ENCODE measurements around the gene NCR3LG1.

NCR3LG1 gene

GRCh38 chr11:17411418-17411817 is 59.8 kb downstream of the NCR3LG1 start:
- Histone ChIP-seq H3K4me1 (ENCODE audit: control insufficient read depth, insufficient read depth, low read length) (peaks cover 10% of the 10 kb centered on the region), H3K9me3 (ENCODE audit: control insufficient read depth, low read length) (no peaks in the 10 kb centered on the region), H3K36me3 (ENCODE audit: control insufficient read depth, insufficient read depth, low read length) (no peaks in the 10 kb centered on the region), H3K27ac (ENCODE audit: insufficient read depth, low read depth, low read length, poor library complexity, severe bottlenecking) (no peak overlapping the region), H3K4me3 (ENCODE audit: insufficient read depth, low read depth, low read length) (no peak overlapping the region), H3K27me3 (ENCODE audit: control insufficient read depth, insufficient read depth, low read length, poor library complexity, severe bottlenecking) (no peaks in the 10 kb centered on the region)
- WGBS, 2 experiments: 89 to 91% methylated on average over 6 of the region's 6 CpGs

GRCh38 chr11:17412488-17413180 is 61.0 kb downstream of the NCR3LG1 start:
- 65 to 66% methylated on average over 9 of the region's 9 CpGs for WGBS, 2 experiments
- Histone ChIP-seq H3K9me3 (ENCODE audit: control insufficient read depth, low read length) (no peaks in the 10 kb centered on the region), H3K27ac (ENCODE audit: insufficient read depth, low read depth, low read length, poor library complexity, severe bottlenecking) (no peak overlapping the region), H3K27me3 (ENCODE audit: control insufficient read depth, insufficient read depth, low read length, poor library complexity, severe bottlenecking) (no peaks in the 10 kb centered on the region), H3K4me3 (ENCODE audit: insufficient read depth, low read depth, low read length) (no peak overlapping the region), H3K4me1 (ENCODE audit: control insufficient read depth, insufficient read depth, low read length) (peaks cover 10% of the 10 kb centered on the region), H3K36me3 (ENCODE audit: control insufficient read depth, insufficient read depth, low read length) (no peaks in the 10 kb centered on the region)

GRCh38 chr11:17413414-17414316 is 62.1 kb downstream of the NCR3LG1 start:
- no peak overlapping the region for H3K27ac ChIP-seq (ENCODE audit: insufficient read depth, low read depth, low read length, poor library complexity, severe bottlenecking)
- H3K36me3 ChIP-seq (ENCODE audit: control insufficient read depth, insufficient read depth, low read length): no peaks in the 10 kb centered on the region
- no peak overlapping the region for H3K4me3 ChIP-seq (ENCODE audit: insufficient read depth, low read depth, low read length)
- no peaks in the 10 kb centered on the region for H3K27me3 ChIP-seq (ENCODE audit: control insufficient read depth, insufficient read depth, low read length, poor library complexity, severe bottlenecking)
- 87 to 88% methylated on average over 15 of the region's 15 CpGs for WGBS, 2 experiments
- H3K9me3 ChIP-seq (ENCODE audit: control insufficient read depth, low read length): no peaks in the 10 kb centered on the region
- peaks cover 10% of the 10 kb centered on the region for H3K4me1 ChIP-seq (ENCODE audit: control insufficient read depth, insufficient read depth, low read length)

- H3K4me3 ChIP-seq (ENCODE audit: insufficient read depth, low read depth, low read length): no peak overlapping the region
- no peaks in the 10 kb centered on the region for H3K27me3 ChIP-seq (ENCODE audit: control insufficient read depth, insufficient read depth, low read length, poor library complexity, severe bottlenecking)
- no peaks in the 10 kb centered on the region for H3K36me3 ChIP-seq (ENCODE audit: control insufficient read depth, insufficient read depth, low read length)
- 89 to 91% methylated on average over 8 of the region's 8 CpGs for WGBS, 2 experiments
- H3K9me3 ChIP-seq (ENCODE audit: control insufficient read depth, low read length): no peaks in the 10 kb centered on the region
- H3K4me1 ChIP-seq (ENCODE audit: control insufficient read depth, insufficient read depth, low read length): peaks cover 10% of the 10 kb centered on the region
- no peak overlapping the region for H3K27ac ChIP-seq (ENCODE audit: insufficient read depth, low read depth, low read length, poor library complexity, severe bottlenecking)
These were observed 62.7 kb downstream of the NCR3LG1 start for GRCh38 chr11:17414317-17414737.

GRCh38 chr11:17414992-17415391 is 63.4 kb downstream of the NCR3LG1 start:
- H3K27ac ChIP-seq (ENCODE audit: insufficient read depth, low read depth, low read length, poor library complexity, severe bottlenecking): no peak overlapping the region
- H3K4me3 ChIP-seq (ENCODE audit: insufficient read depth, low read depth, low read length): no peak overlapping the region
- H3K36me3 ChIP-seq (ENCODE audit: control insufficient read depth, insufficient read depth, low read length): no peaks in the 10 kb centered on the region
- peaks cover 10% of the 10 kb centered on the region for H3K4me1 ChIP-seq (ENCODE audit: control insufficient read depth, insufficient read depth, low read length)
- 87 to 96% methylated on average over 5 of the region's 5 CpGs for WGBS, 2 experiments
- H3K9me3 ChIP-seq (ENCODE audit: control insufficient read depth, low read length): no peaks in the 10 kb centered on the region
- H3K27me3 ChIP-seq (ENCODE audit: control insufficient read depth, insufficient read depth, low read length, poor library complexity, severe bottlenecking): no peaks in the 10 kb centered on the region

GRCh38 chr11:17415523-17416104 is 64.0 kb downstream of the NCR3LG1 start:
- H3K9me3 ChIP-seq (ENCODE audit: control insufficient read depth, low read length): no peaks in the 10 kb centered on the region
- peaks cover 10% of the 10 kb centered on the region for H3K4me1 ChIP-seq (ENCODE audit: control insufficient read depth, insufficient read depth, low read length)
- H3K36me3 ChIP-seq (ENCODE audit: control insufficient read depth, insufficient read depth, low read length): no peaks in the 10 kb centered on the region
- no peak overlapping the region for H3K4me3 ChIP-seq (ENCODE audit: insufficient read depth, low read depth, low read length)
- no peaks in the 10 kb centered on the region for H3K27me3 ChIP-seq (ENCODE audit: control insufficient read depth, insufficient read depth, low read length, poor library complexity, severe bottlenecking)
- H3K27ac ChIP-seq (ENCODE audit: insufficient read depth, low read depth, low read length, poor library complexity, severe bottlenecking): no peak overlapping the region
- 91 to 92% methylated on average over 6 of the region's 6 CpGs for WGBS, 2 experiments

- H3K4me1 ChIP-seq (ENCODE audit: control insufficient read depth, insufficient read depth, low read length): peaks cover 10% of the 10 kb centered on the region
- H3K4me3 ChIP-seq (ENCODE audit: insufficient read depth, low read depth, low read length): no peak overlapping the region
- no peaks in the 10 kb centered on the region for H3K36me3 ChIP-seq (ENCODE audit: control insufficient read depth, insufficient read depth, low read length)
- H3K27ac ChIP-seq (ENCODE audit: insufficient read depth, low read depth, low read length, poor library complexity, severe bottlenecking): no peak overlapping the region
- no peaks in the 10 kb centered on the region for H3K27me3 ChIP-seq (ENCODE audit: control insufficient read depth, insufficient read depth, low read length, poor library complexity, severe bottlenecking)
- H3K9me3 ChIP-seq (ENCODE audit: control insufficient read depth, low read length): no peaks in the 10 kb centered on the region
- WGBS, 2 experiments: 96% methylated on average over 2 of the region's 2 CpGs
These were observed 64.9 kb downstream of the NCR3LG1 start for GRCh38 chr11:17416492-17416891.

- WGBS, 2 experiments: 90 to 91% methylated on average over 2 of the region's 2 CpGs
- no peaks in the 10 kb centered on the region for H3K27me3 ChIP-seq (ENCODE audit: control insufficient read depth, insufficient read depth, low read length, poor library complexity, severe bottlenecking)
These were observed 67.0 kb downstream of the NCR3LG1 start for GRCh38 chr11:17418444-17419081.

GRCh38 chr11:17421781-17422180 is 70.2 kb downstream of the NCR3LG1 start:
- no peaks in the 10 kb centered on the region for H3K36me3 ChIP-seq (ENCODE audit: control insufficient read depth, insufficient read depth, low read length)
- H3K4me1 ChIP-seq (ENCODE audit: control insufficient read depth, insufficient read depth, low read length): no peaks in the 10 kb centered on the region
- no peaks in the 10 kb centered on the region for H3K27me3 ChIP-seq (ENCODE audit: control insufficient read depth, insufficient read depth, low read length, poor library complexity, severe bottlenecking)
- H3K9me3 ChIP-seq (ENCODE audit: control insufficient read depth, low read length): no peaks in the 10 kb centered on the region
- no peak overlapping the region for H3K27ac ChIP-seq (ENCODE audit: insufficient read depth, low read depth, low read length, poor library complexity, severe bottlenecking)
- WGBS, 2 experiments: 81 to 82% methylated on average over 4 of the region's 4 CpGs
- no peak overlapping the region for H3K4me3 ChIP-seq (ENCODE audit: insufficient read depth, low read depth, low read length)

More at GRCh38 chr11:17418444-17419081, 67.0 kb downstream of the NCR3LG1 start:
- Histone ChIP-seq H3K36me3 (ENCODE audit: control insufficient read depth, insufficient read depth, low read length) (no peaks in the 10 kb centered on the region), H3K4me1 (ENCODE audit: control insufficient read depth, insufficient read depth, low read length) (peaks cover 5% of the 10 kb centered on the region), H3K27ac (ENCODE audit: insufficient read depth, low read depth, low read length, poor library complexity, severe bottlenecking) (no peak overlapping the region), H3K9me3 (ENCODE audit: control insufficient read depth, low read length) (no peaks in the 10 kb centered on the region), H3K4me3 (ENCODE audit: insufficient read depth, low read depth, low read length) (no peak overlapping the region)
